Colonic mucosa (tissue), 4 donors: ENCODE measurements around the gene BCAS1. TPM values are rescaled to one million over a fixed set of nuclear protein-coding genes. Genes with fewer than 3 reads are reported as not detected.

Experiments used
- DNase-seq: peaks from one replicate; pipeline ENCODE4 v3.0.0-alpha.2; 2020
- H3K27ac ChIP-seq: fragments of 200-600 bp; one replicate; pipeline ENCODE4 v1.8.0; 2021
- H3K27me3 ChIP-seq: fragments of 200-600 bp; one replicate; pipeline ENCODE4 v1.8.0; 2021
- H3K36me3 ChIP-seq: fragments of 200-600 bp; one replicate; pipeline ENCODE4 v1.8.0; 2021
- H3K4me1 ChIP-seq: fragments of 200-600 bp; one replicate; pipeline ENCODE4 v1.8.0; 2021; ENCODE audit warnings: mild to moderate bottlenecking
- H3K4me3 ChIP-seq: fragments of 200-600 bp; one replicate; pipeline ENCODE4 v1.8.0; 2021
- H3K9ac ChIP-seq, 2 donors: one replicate each; pipeline ENCODE4 v1.7.0; 2013; ENCODE audit warnings: control low read depth in 2 of 2, low read depth in 2 of 2, low read length in 2 of 2
- H3K9me3 ChIP-seq: fragments of 200-600 bp; one replicate; pipeline ENCODE4 v1.8.0; 2021
- CTCF ChIP-seq: fragments of 200-600 bp; IDR thresholded peaks from one replicate; pipeline ENCODE4 v1.8.0; 2022; ENCODE audit warnings: antibody characterized with exemption, mild to moderate bottlenecking
- intact Hi-C: fragments of 100-400 bp; cut with DNase I; formaldehyde crosslinking; loops from one replicate; pipeline ENCODE4 v1.14.1; 2022
- total RNA-seq, 2 donors: library from RNA; stranded (reverse); fragmentation: NEBNext Ultra II Directional in 1 of 2; extraction: Animal tissue kit (Norgen Biotek cat#: 25700) in 1 of 2; gene quantifications; one replicate each; pipeline ENCODE4 v1.2.1, GENCODE V29; 2021
- donor health status: healthy.
- donor health status: DM: no; HTN: no; CAD: no.
- donor health status: DM: no; HTN: no; CAD: no.

BCAS1 gene
- 100 to 1,000 TPM in 1 of 2 donors, 10 to 100 TPM in 1; 67.9 to 154 TPM for total RNA-seq

- TF ChIP-seq CTCF = no peak
- peak within 1 kb of the TSS; percentile 54 to 64 for H3K9ac ChIP-seq
- H3K4me3 ChIP-seq = peak within 1 kb of the TSS; percentile 32
- peaks cover 6% of the 10 kb centered on the region for H3K4me1 ChIP-seq
- H3K36me3 ChIP-seq = no peaks in the 10 kb centered on the region
- peak within 1 kb of the TSS; percentile 90 for H3K27ac ChIP-seq
- no peaks in the 10 kb centered on the region for H3K27me3 ChIP-seq
- intact Hi-C loops = no loop called here
- DNase-seq = peak; percentile 87
- no peaks in the 10 kb centered on the region for H3K9me3 ChIP-seq
These were observed at the start of gene BCAS1 for GRCh38 chr20:54070187-54070987. TSS of gene BCAS1 (minus strand) at chr20:54070594. CDS start at chr20:54058718, 11,876 bp downstream.

- Histone ChIP-seq H3K27ac (no peak overlapping the region), H3K36me3 (no peaks in the 10 kb centered on the region), H3K4me1 (no peaks in the 10 kb centered on the region), H3K27me3 (no peaks in the 10 kb centered on the region), H3K4me3 (no peak overlapping the region), H3K9ac (no peak overlapping the region), H3K9me3 (no peaks in the 10 kb centered on the region)
- DNase-seq = no peak
- intact Hi-C loops = no loop called here
- TF ChIP-seq CTCF = no peak
These were observed 49.4 kb upstream of the BCAS1 start for GRCh38 chr20:54119744-54120143.

GRCh38 chr20:54118220-54119001, 48.0 kb upstream of the BCAS1 start:
- intact Hi-C loops = no loop called here
- Histone ChIP-seq H3K9me3 (no peaks in the 10 kb centered on the region), H3K9ac (no peak overlapping the region), H3K27ac (no peak overlapping the region), H3K27me3 (no peaks in the 10 kb centered on the region), H3K36me3 (no peaks in the 10 kb centered on the region), H3K4me1 (no peaks in the 10 kb centered on the region), H3K4me3 (no peak overlapping the region)
- DNase-seq = no peak
- no peak for TF ChIP-seq CTCF

- H3K27me3 ChIP-seq = no peaks in the 10 kb centered on the region
- TF ChIP-seq CTCF = no peak
- H3K27ac ChIP-seq = no peak overlapping the region
- no peak overlapping the region for H3K4me3 ChIP-seq
- no peaks in the 10 kb centered on the region for H3K4me1 ChIP-seq
- no peaks in the 10 kb centered on the region for H3K9me3 ChIP-seq
- intact Hi-C loops = no loop called here
- H3K9ac ChIP-seq = no peak overlapping the region
- no peaks in the 10 kb centered on the region for H3K36me3 ChIP-seq
- no peak for DNase-seq
These were observed 46.3 kb upstream of the BCAS1 start for GRCh38 chr20:54116550-54117235.

GRCh38 chr20:54115172-54115854, 44.9 kb upstream of the BCAS1 start:
- peak overlapping the region; percentile 51 for H3K27ac ChIP-seq
- H3K9me3 ChIP-seq = no peaks in the 10 kb centered on the region

More at GRCh38 chr20:54115172-54115854, 44.9 kb upstream of the BCAS1 start:
- H3K9ac ChIP-seq = peak overlapping the region in 1 of 2 donors; percentile 27
- no peak for TF ChIP-seq CTCF
- intact Hi-C loops = no loop called here
- no peak for DNase-seq
- H3K36me3 ChIP-seq = no peaks in the 10 kb centered on the region
- H3K27me3 ChIP-seq = no peaks in the 10 kb centered on the region
- H3K4me3 ChIP-seq = no peak overlapping the region
- no peaks in the 10 kb centered on the region for H3K4me1 ChIP-seq
